B cell (primary cell): ENCODE data around the gene MSLN.

Source experiments
- EZH2 ChIP-seq: IDR thresholded peaks from 2 replicates; pipeline ENCODE4 v1.6.1; 2012; ENCODE audit warnings: borderline replicate concordance, low read depth, mild to moderate bottlenecking, moderate library complexity, low read length; ENCODE audit not compliant: insufficient read depth, poor library complexity, severe bottlenecking
- TF ChIP-seq, protein P1 (sequence below): fragments of 200-600 bp; IDR thresholded peaks from one replicate; pipeline ENCODE4 v1.8.0; 2022; ENCODE audit warnings: antibody characterized with exemption, mild to moderate bottlenecking

DNA sequence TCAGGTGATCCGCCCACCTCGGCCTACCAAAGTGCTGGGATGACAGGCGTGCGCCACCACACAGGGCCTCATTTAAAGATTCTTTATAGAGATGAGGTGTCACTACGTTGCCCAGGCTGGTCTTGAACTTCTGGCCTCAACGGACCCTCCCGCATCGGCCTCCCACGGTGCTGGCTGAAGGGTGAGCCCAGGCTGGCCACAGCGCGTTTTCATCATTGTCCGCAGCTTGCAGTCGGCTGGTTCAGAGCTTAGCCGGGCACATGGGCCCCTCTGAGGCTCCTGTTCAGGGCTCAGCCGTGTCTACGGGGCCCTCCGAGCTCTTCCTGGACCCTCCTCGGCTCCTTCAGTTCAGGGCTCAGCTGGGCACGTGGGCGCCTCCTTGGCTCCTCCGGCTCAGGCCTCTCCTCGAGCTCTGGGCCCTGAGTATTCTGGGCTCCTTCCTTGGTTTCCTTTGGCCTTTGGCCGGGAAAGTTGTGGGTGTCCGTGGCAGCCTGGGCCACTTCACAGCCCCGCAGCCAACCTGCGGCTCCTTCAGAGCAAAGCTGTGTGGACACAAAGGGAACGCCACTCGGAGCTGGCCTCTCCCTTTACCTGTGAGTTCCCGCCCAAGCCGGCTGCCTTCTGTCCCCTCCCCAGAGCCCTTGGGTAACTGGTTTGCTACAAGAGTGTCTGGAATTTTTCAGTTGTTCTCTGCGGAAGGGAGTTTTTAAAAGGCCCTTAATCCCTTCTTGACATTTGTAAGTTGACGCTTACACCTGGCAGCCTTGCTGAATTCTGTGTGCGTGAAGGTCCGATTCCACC lies 1.2 kb upstream of the MSLN start:
- TF ChIP-seq, protein P1, sequence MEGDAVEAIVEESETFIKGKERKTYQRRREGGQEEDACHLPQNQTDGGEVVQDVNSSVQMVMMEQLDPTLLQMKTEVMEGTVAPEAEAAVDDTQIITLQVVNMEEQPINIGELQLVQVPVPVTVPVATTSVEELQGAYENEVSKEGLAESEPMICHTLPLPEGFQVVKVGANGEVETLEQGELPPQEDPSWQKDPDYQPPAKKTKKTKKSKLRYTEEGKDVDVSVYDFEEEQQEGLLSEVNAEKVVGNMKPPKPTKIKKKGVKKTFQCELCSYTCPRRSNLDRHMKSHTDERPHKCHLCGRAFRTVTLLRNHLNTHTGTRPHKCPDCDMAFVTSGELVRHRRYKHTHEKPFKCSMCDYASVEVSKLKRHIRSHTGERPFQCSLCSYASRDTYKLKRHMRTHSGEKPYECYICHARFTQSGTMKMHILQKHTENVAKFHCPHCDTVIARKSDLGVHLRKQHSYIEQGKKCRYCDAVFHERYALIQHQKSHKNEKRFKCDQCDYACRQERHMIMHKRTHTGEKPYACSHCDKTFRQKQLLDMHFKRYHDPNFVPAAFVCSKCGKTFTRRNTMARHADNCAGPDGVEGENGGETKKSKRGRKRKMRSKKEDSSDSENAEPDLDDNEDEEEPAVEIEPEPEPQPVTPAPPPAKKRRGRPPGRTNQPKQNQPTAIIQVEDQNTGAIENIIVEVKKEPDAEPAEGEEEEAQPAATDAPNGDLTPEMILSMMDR, result no peak
- TF ChIP-seq EZH2, result no peak
